ENCODE results near the gene PINK1.

DNA sequence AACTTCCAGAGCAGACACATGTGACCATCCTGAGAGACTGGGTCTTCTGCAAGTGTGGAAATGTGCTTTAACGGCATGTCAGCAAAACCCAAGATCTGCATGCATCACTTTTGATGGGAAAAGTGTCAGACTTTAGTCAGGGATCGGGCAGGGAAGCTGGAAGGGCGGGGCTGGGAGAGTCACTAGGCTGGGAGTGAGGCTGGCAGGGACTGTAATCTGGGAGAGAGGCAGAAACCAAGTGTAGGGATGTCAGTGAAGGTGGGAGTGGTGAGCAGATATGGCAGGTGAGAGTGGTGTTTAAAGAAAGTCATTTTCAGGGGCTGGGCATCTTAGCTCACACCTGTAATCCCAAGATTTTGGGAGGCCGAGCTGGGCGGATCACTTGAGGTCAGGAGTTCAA, 33.1 kb upstream of the PINK1 start:
- TF ChIP-seq, protein P1, sequence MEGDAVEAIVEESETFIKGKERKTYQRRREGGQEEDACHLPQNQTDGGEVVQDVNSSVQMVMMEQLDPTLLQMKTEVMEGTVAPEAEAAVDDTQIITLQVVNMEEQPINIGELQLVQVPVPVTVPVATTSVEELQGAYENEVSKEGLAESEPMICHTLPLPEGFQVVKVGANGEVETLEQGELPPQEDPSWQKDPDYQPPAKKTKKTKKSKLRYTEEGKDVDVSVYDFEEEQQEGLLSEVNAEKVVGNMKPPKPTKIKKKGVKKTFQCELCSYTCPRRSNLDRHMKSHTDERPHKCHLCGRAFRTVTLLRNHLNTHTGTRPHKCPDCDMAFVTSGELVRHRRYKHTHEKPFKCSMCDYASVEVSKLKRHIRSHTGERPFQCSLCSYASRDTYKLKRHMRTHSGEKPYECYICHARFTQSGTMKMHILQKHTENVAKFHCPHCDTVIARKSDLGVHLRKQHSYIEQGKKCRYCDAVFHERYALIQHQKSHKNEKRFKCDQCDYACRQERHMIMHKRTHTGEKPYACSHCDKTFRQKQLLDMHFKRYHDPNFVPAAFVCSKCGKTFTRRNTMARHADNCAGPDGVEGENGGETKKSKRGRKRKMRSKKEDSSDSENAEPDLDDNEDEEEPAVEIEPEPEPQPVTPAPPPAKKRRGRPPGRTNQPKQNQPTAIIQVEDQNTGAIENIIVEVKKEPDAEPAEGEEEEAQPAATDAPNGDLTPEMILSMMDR (conservative IDR thresholded peaks at IDR 0.05 in 1 of 2, IDR thresholded peaks at IDR 0.05 in 1 of 2; ENCODE audit: low read depth in 1 of 2, low read length in 2 of 2), result no peak
- TF ChIP-seq EZH2 (IDR thresholded peaks at IDR 0.05; ENCODE audit: low read length, missing control alignments), result no peak
